HS-5 (cell line): ENCODE results near the gene HSD3B2.

Experiments used
- DNase-seq: peaks from one replicate; pipeline ENCODE4 v3.0.0-alpha.2; 2012; ENCODE audit warnings: low read depth

Gene HSD3B2

DNA sequence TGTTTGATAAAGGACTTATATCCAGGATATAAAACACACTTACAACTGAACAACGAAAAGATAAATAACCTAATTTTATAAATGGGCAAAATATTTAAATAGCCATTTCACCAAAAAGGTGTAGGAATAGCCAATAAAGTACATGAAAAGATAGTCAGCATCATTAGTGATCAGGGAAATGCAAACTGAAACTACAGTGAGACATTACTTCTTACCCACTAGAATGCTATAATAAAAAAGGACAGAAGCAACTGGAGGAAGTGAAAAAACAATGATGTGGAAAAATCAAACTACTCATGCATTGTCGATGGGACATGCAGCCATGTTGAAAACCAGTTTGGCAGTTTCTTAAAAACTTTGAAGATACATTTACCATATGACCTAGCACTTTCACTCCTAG, 48.6 kb downstream of the HSD3B2 start:
- no peak for DNase-seq

DNA sequence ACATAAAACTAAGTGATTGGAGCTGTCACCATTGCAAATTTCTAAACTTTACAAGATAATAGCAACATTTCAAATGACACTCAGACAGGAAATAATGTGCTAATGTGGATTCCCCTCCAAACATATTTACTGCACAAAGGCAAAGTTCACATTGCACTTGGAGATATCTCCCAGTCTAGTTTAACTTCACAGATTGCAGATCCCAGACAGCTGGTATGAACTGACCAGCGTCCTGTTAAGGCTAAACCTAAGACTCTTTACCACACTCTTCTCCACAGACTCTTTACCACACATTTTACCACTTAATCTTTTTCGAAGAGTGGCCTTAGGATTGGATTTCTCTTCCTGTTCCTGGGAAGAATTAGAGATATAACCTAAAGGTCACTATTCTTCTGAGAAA, 51.5 kb downstream of the HSD3B2 start:
- DNase-seq = no peak

DNA sequence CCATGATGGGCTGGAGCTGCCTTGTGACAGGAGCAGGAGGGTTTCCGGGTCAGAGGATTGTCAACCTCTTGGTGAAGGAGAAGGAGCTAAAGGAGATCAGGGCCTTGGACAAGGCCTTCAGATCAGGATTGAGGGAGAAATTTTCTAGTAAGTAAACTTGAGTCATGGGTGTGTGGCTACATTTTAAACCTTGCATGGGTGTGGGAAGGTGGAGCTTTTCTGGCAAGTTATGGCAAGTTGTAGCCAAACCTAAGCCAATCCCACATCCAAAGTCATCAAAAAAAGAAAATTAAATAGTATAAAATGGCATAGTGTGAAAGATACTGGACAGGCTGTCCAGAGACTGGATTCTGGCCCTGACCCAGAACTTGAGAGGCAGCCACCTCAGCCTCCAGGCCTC, 52.3 kb downstream of the HSD3B2 start:
- DNase-seq = no peak

DNA sequence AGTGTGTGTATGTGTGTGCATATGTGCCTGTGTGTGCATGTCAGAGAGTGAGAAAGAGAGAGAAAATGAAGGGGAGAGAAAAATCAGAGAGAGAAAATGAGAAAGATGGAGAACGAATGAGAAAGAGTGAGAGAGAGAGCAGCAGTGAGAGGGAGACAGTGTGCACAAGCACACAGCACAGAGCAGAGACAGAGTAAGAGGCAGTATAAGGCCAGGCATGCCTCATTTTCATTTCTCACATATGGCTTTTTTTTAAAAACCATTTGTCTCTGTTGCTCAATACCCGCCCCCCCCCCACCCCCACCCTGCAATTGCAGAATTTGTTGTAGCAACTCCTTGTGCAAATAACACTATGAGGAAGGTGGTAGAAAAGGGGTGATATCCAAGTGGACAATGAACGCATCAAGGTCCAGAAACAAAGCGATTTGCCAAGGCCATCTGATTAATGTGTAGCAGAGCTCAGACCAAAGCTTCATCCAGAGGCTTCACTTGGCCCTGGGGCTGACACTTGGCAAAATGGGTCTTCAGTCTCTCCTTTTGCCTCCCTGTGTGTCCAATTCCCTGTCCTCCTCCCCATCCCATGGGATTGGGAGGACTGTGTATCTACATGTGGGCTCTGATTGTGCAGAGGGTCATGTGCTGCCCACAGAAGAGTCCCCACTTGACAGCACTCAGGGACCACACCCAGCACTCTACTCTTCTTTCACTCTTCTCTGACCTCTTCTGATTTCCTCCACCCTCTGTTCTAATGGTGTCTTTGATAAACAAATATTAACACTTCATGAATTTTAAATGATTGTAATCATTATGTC, 53.1 kb downstream of the HSD3B2 start:
- no peak for DNase-seq

DNA sequence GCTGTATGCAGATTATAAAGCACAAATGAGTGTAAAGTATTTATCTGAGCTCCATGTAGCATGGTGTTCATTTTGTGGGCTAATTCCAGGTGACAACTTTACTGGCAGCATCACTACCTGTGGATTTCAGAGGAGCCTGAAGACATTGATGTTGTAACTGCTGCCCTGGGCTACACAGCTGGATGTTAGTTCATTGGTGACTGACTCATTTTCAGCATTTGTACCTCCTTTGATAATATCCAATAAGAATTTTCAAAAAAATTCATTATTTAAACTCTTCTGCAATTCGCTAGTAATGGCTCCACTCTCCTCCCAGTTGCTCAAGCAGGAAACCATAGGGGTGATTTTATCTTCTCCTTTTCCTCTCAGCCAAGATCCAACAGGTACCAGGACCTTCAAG, 54.8 kb downstream of the HSD3B2 start:
- no peak for DNase-seq

DNA sequence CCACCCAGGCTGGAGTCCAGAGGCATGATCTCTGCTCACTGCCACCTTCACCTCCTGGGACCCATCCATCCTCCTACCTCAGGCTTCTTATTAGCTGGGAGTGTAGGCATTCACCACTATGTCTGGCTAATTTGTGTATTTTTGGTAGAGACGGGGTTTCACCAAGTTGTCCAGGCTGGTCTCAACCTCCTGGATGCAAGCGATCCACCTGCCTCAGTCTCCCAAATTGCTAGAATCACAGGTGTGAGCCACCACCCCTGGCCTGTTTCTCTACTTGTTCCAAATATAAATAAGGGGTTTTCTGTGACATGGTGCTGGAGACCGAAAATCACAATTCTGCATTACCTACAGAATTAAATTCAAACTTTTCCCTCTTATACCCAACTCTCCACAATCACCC, 55.4 kb downstream of the HSD3B2 start:
- DNase-seq = no peak

DNA sequence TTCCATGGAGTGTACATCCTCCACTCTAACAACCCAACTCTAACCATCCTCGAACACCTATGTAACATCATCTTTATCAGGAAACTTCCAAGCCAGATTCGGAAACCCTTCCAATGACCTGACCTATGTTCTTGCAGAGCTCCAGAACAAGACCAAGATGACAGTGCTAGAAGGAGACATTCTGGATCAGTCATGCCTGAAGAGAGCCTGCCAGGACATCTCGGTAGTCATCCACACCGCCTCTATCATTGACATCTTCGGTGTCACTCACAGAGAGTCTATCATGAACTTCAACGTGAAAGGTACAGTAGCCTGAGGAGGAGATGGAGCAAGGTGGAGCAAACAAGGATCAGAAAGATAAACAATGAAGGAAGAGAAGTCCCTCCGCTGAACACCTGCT, 56.0 kb downstream of the HSD3B2 start:
- DNase-seq = no peak

DNA sequence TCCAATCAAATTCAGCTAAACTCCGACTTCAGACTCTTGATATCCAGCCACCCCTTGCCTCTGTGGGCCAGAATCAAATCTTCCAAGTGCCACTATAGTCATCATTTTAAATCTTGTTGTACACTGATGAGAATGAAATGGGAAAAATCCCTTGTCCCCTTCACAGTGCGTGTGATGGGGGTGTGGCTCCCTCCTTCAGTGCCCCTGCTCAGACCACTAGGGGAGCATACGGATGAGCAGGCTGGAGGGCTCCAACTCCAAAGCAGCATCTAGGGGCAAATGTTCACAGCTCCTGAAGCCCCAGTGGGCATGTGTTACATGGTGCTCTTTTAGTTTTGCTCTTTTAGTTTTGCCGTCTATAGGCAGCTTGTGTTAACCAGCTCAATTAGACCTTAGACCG, 56.6 kb downstream of the HSD3B2 start:
- no peak for DNase-seq

DNA sequence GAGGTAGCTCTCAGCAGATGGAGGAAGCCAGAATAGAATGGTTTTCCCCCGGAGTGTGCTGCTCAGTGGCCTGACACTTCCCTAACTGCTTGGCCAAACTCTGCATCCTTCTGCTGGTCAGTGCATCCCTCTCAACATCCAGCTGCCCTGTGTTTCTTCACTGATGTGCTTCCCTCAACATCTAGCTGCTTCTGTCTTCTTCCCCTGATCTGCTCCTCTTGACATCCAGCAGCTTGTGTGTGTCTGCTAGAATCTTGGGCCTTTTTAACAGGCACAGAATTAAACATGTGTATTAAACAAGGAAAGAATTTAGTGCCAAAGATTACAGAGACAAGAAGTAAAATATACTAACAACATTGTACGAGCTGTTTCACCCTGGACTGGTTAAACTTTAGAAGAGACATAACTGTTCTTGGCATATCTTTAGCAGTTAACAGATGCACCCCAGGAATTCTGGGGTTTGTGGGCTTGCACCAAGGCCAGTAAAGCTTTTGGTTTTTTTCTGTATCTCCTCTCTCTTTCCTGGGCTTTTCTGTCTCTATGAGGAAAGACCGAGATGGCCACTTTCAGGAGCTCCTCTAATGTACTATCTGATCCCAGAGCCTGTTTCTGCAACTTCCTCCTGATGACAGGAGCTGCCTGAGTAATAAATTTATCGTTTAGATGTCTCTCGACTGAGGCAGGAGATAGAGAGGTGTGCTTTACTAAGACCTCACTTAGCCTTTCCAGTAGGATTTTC, 57.3 kb downstream of the HSD3B2 start:
- no peak for DNase-seq
